WERI-Rb-1 (cell line): ENCODE results near the gene ZFHX3.
"Not testable (repeated sequence)": the region's sequence is repeated elsewhere in the genome, so short reads cannot be mapped to it uniquely, and the experiment has no call there.

Experiments
- DNase-seq: peaks from one replicate; pipeline ENCODE4 v3.0.0-alpha.2; 2020
- H3K27ac ChIP-seq: fragments of 250-450 bp; sonication (Bioruptor Pico); 2 replicates; pipeline ENCODE4 v1.5.1; 2020; ENCODE audit warnings: mild to moderate bottlenecking, moderate library complexity
- H3K27me3 ChIP-seq: fragments of 250-450 bp; sonication (Bioruptor Pico); 2 replicates; pipeline ENCODE4 v1.5.1; 2021; ENCODE audit warnings: mild to moderate bottlenecking, low read depth, moderate library complexity; ENCODE audit not compliant: insufficient read depth, severe bottlenecking
- H3K36me3 ChIP-seq: fragments of 250-450 bp; sonication (Bioruptor Pico); 2 replicates; pipeline ENCODE4 v1.5.1; 2020; ENCODE audit warnings: mild to moderate bottlenecking, moderate library complexity
- H3K4me3 ChIP-seq: 2 replicates; pipeline ENCODE4 v1.5.1; 2011; ENCODE audit warnings: low read depth, mild to moderate bottlenecking, control low read depth, low read length
- H3K9me3 ChIP-seq: fragments of 250-450 bp; sonication (Bioruptor Pico); 2 replicates; pipeline ENCODE4 v1.5.1; 2021; ENCODE audit warnings: mild to moderate bottlenecking, moderate library complexity; ENCODE audit not compliant: severe bottlenecking
- TF ChIP-seq, protein P1 (sequence below): IDR thresholded peaks from 2 replicates; pipeline ENCODE4 v1.5.1; 2011; ENCODE audit warnings: low read depth, mild to moderate bottlenecking, control low read depth, inconsistent platforms, low read length

The ZFHX3 gene

DNA sequence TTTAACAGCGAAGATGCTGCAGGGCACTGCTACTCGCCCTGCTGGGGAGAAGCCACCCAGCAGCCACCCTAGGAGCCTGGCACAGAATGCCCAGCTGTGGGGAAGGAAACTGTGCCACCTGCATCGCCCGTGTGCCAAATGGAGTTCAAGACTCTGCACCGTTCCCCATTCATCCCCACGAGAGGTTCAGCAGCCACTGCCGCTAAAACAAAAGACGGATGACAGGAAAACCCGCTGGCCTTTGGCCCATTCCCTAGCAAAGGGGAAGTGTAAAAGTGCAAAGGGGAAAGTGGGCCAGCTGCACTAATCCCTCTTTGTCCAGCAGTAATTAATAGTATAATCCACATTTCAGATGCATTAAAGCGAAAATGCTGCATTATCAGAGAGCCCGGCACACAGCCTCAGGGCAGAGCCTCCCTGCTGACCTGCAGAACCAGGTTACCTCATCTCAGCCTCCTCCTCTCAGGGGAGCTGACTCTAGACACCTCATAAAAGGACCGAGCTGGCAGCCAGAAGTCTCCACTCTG is 37.7 kb downstream of the ZFHX3 start:
- no peaks in the 10 kb centered on the region for H3K27me3 ChIP-seq
- H3K4me3 ChIP-seq = no peak overlapping the region
- TF ChIP-seq, protein P1, sequence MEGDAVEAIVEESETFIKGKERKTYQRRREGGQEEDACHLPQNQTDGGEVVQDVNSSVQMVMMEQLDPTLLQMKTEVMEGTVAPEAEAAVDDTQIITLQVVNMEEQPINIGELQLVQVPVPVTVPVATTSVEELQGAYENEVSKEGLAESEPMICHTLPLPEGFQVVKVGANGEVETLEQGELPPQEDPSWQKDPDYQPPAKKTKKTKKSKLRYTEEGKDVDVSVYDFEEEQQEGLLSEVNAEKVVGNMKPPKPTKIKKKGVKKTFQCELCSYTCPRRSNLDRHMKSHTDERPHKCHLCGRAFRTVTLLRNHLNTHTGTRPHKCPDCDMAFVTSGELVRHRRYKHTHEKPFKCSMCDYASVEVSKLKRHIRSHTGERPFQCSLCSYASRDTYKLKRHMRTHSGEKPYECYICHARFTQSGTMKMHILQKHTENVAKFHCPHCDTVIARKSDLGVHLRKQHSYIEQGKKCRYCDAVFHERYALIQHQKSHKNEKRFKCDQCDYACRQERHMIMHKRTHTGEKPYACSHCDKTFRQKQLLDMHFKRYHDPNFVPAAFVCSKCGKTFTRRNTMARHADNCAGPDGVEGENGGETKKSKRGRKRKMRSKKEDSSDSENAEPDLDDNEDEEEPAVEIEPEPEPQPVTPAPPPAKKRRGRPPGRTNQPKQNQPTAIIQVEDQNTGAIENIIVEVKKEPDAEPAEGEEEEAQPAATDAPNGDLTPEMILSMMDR = no peak
- DNase-seq = no peak
- no peaks in the 10 kb centered on the region for H3K36me3 ChIP-seq
- peaks cover 3% of the 10 kb centered on the region for H3K9me3 ChIP-seq
- no peak overlapping the region for H3K27ac ChIP-seq

DNA sequence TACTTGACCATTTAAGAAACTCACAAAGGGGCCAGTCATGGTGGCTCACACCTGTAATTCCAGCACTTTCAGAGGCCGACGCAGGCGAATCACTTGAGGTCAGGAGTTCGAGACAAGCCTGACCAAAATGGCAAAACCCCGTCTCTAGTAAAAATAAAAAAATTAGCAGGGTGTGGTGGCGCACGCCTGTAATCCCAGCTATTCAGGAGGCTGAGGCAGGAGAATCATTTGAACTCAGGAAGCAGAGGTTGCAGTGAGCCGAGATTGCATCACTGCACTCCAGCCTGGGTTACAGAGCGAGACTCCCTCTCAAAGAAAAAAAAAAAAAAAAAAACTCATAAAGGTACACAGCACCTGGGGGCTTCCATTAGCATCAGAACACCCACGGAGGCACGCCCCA is 38.2 kb downstream of the ZFHX3 start:
- DNase-seq, H3K27ac ChIP-seq: not testable (repeated sequence)

DNA sequence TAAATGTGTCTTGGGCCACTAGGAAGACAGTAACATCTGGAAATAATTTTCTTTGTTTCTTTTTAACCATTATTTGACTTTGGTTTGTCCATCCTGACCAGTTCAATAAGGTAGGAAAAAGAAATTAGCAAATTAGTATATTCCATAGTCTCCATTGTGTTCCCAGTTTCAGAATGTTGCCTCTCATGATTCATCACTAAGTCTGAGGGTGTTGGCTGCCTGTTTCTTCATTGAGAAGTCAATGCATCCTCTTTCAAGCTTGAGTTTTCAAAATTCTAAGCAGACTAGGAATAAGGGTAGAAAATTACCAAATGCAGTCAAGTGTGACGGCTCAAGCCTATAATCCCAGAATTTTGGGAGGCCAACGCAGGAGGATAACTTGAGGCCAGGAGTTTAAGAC is 41.9 kb downstream of the ZFHX3 start:
- H3K36me3 ChIP-seq = no peaks in the 10 kb centered on the region
- DNase-seq = no peak
- H3K9me3 ChIP-seq = peaks cover 3% of the 10 kb centered on the region
- H3K4me3 ChIP-seq = no peak overlapping the region
- TF ChIP-seq, protein P1 = no peak
- no peak overlapping the region for H3K27ac ChIP-seq
- H3K27me3 ChIP-seq = no peaks in the 10 kb centered on the region

More for the DNA sequence above, 38.2 kb downstream of the ZFHX3 start:
- not testable (repeated sequence) for H3K4me3 ChIP-seq, H3K27me3 ChIP-seq, H3K9me3 ChIP-seq, H3K36me3 ChIP-seq

DNA sequence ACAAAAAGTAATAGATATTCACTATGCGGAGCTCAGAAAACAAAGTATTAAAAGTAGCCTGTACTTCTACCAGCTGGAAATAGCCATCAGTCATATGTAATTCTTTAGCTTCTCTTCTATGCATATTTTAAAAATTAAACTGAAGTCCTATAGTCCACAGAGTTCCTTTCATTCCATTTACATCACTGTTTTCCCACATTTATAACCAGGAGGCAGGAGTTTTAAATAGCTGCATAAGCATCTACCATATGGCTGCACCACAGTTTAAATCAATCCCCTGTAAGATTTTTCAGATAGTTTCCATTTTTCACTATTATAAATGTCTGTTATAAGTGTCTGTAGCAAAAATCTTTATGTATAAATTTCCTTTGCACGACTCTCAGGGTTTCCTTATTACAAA is 45.1 kb downstream of the ZFHX3 start:
- no peak for DNase-seq
- Histone ChIP-seq H3K27me3 (no peaks in the 10 kb centered on the region), H3K27ac (no peak overlapping the region), H3K36me3 (no peaks in the 10 kb centered on the region), H3K4me3 (no peak overlapping the region), H3K9me3 (peaks cover 3% of the 10 kb centered on the region)
- TF ChIP-seq, protein P1 = no peak

DNA sequence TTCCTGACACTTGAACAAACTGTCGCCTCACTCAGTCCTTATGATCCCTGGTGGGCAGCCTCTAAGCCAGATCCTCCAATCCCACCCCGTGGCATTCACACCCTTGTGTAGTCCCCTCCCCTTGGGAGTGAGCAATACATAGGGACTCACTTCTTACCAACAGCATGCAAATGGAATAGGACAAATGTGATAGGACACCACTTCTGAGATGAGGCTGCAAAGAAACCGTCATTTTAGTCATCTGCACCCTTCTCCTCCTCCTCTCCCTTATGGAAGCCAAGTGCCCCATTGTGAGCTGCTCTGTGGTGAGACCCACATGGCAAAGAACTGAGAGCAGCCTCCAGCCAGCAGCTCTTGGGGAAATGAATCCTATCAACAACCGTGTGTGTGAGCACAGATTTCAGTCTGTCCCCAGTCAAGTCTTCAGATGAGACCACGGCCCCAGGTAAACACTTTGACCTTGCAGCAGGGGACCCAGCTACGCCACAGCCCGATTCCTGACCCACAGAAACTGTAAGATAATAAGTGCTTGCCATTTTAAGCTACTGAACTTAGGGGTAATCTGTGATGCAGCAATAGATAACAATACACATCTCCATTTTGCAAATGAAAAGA is 46.9 kb downstream of the ZFHX3 start:
- H3K27ac ChIP-seq = no peak overlapping the region
- H3K27me3 ChIP-seq = no peaks in the 10 kb centered on the region
- peaks cover 2% of the 10 kb centered on the region for H3K9me3 ChIP-seq
- H3K4me3 ChIP-seq = no peak overlapping the region
- no peaks in the 10 kb centered on the region for H3K36me3 ChIP-seq
- TF ChIP-seq, protein P1 = no peak
- no peak for DNase-seq

DNA sequence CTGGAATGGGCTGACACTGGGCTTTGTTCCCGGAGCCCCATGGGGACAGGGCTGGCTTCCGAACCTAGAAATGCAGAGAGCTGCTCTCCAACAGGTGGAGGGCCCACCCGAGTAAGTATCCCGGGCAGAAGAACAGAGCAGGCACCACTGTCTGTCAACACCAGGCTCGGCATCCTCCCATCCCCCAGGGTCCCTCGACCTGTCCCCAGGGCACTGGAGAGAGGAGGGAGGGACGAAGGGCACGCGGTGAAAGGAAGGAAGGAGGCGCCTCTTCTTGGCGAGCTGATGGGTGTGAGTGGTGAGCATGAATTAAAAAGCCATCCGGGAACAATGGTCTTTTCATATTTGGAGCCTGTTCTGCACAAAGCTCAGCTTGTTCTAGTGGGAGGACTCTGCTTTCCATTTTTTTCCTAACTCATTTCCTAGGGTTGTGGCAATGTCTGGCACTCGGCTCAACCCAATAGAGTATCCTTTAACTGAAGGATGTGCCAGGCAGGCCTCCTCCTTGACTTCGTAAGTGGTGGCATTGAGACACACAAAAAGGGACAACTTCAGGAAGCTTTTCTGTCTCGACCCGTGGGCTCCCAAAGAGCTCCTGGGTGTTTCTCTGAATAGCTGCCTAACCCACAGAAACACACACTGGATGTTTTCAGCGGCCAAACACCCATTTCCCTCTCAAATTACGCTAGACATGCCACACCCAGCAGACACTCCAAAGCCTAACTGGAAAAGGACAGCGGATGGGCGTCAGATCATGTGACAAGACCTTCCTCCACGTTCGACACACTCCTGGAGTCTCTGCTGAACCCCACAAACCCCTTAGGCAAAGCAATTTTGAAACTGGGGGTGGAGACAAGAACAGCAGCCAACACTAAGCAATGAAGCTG is 47.7 kb downstream of the ZFHX3 start:
- H3K27me3 ChIP-seq = no peaks in the 10 kb centered on the region
- no peaks in the 10 kb centered on the region for H3K36me3 ChIP-seq
- no peaks in the 10 kb centered on the region for H3K9me3 ChIP-seq
- TF ChIP-seq, protein P1 = no peak
- H3K4me3 ChIP-seq = no peak overlapping the region
- H3K27ac ChIP-seq = no peak overlapping the region
- DNase-seq = no peak
